ENCODE measurements around the gene RGL4. TPM values are rescaled to one million over a fixed set of nuclear protein-coding genes. Genes with fewer than 3 reads are reported as not detected.

Gene RGL4
- total RNA-seq, 2 donors from 2014 or later: not detected

DNA sequence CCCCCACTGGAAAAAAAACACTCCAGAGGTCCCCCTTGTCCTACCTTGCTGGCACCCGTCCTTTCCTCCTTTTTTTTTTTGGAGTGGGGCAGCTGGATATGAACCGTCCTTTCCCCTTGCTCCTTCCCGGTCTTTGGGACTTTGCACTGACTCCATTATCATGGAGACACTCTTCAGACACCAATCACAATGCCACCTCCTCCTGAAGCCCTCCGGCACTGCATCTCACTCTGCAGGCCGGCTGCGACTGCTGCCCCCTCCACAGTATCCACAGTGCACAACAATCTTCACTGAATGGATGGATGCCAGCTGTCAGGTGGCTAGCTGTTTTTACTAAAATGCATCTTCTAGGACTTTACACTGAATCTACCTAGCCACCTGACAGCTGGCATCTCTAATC lies 12.7 kb upstream of the RGL4 start:
- H3K27me3 ChIP-seq (ENCODE audit: control insufficient read depth, insufficient read depth, low read length, poor library complexity, severe bottlenecking): no peaks in the 10 kb centered on the region
- no peak overlapping the region for H3K4me3 ChIP-seq (ENCODE audit: low read length)
- DNase-seq: no peak
- no peaks in the 10 kb centered on the region for H3K9me3 ChIP-seq (ENCODE audit: control insufficient read depth, low read length)
- no peak overlapping the region for H3K9ac ChIP-seq (ENCODE audit: extremely low read depth, low read length, poor library complexity, severe bottlenecking)
- no peak overlapping the region for H3K27ac ChIP-seq (ENCODE audit: low read depth, low read length)
- no peaks in the 10 kb centered on the region for H3K9me3 Mint-ChIP-seq
- TF ChIP-seq, protein P1, sequence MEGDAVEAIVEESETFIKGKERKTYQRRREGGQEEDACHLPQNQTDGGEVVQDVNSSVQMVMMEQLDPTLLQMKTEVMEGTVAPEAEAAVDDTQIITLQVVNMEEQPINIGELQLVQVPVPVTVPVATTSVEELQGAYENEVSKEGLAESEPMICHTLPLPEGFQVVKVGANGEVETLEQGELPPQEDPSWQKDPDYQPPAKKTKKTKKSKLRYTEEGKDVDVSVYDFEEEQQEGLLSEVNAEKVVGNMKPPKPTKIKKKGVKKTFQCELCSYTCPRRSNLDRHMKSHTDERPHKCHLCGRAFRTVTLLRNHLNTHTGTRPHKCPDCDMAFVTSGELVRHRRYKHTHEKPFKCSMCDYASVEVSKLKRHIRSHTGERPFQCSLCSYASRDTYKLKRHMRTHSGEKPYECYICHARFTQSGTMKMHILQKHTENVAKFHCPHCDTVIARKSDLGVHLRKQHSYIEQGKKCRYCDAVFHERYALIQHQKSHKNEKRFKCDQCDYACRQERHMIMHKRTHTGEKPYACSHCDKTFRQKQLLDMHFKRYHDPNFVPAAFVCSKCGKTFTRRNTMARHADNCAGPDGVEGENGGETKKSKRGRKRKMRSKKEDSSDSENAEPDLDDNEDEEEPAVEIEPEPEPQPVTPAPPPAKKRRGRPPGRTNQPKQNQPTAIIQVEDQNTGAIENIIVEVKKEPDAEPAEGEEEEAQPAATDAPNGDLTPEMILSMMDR (conservative IDR thresholded peaks at IDR 0.05): no peak
- WGBS, 2 experiments (ENCODE audit: insufficient coverage in 1 of 2, insufficient read length in 1 of 2): 72 to 100% methylated on average over 3 to 6 of the region's 6 CpGs
- peaks cover 10% of the 10 kb centered on the region for H3K4me1 ChIP-seq (ENCODE audit: control insufficient read depth, insufficient read depth, low read length)
- peaks cover 19% of the 10 kb centered on the region for H3K36me3 Mint-ChIP-seq (ENCODE audit: low read depth)
- H3K4me1 Mint-ChIP-seq: peaks cover 21% of the 10 kb centered on the region
- H3K4me3 Mint-ChIP-seq: no peak overlapping the region
- no peaks in the 10 kb centered on the region for H3K36me3 ChIP-seq (ENCODE audit: control insufficient read depth, insufficient read depth, low read length)
- no peaks in the 10 kb centered on the region for H3K27me3 Mint-ChIP-seq (ENCODE audit: insufficient read depth)
- H3K27ac Mint-ChIP-seq: peak overlapping the region; percentile 49

DNA sequence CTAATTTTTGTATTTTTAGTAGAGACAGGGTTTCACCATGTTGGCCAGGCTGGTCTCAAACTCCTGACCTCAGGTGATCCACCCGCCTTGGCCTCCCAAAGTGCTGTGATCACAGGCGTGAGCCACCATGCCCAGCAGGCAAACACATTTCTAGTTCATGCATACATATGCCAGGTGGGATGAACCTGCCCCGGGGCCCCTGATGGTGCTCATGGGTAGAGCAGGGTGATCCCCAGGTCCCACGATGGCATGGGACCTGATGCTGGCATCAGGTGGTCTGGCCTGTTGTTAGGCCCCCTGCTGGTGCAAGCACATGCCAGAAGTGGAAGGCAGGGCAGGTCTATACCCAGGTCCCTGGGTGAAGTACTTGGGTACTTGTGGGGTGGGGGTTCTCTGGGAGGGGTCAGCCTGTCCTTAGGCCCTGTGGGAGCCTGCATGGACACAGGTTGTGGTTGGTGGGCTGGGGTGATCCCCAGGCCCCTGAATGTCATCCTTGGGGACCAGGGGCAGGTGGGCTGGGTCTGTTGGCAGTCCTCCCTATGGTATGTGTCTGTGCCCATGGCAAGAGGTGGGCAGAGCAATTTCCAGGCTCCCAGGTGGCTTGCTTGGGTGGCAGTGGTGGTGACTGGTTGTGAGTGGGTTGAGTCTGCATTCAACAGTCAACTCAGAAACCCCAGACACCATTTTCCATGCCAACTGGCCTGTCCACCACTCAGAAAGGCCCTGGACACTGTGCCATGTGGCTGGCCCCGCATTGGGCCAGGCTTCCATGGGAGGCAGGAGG lies 9.6 kb upstream of the RGL4 start:
- no peak for DNase-seq
- Histone ChIP-seq H3K9ac (ENCODE audit: extremely low read depth, low read length, poor library complexity, severe bottlenecking) (no peak overlapping the region), H3K36me3 (ENCODE audit: control insufficient read depth, insufficient read depth, low read length) (no peaks in the 10 kb centered on the region), H3K4me3 (ENCODE audit: low read length) (no peak overlapping the region), H3K9me3 (ENCODE audit: control insufficient read depth, low read length) (no peaks in the 10 kb centered on the region), H3K27me3 (ENCODE audit: control insufficient read depth, insufficient read depth, low read length, poor library complexity, severe bottlenecking) (no peaks in the 10 kb centered on the region), H3K4me1 (ENCODE audit: control insufficient read depth, insufficient read depth, low read length) (no peaks in the 10 kb centered on the region), H3K27ac (ENCODE audit: low read depth, low read length) (no peak overlapping the region)
- TF ChIP-seq, protein P1 (conservative IDR thresholded peaks at IDR 0.05): peak; percentile 8
- no peak overlapping the region for H3K27ac Mint-ChIP-seq
- no peak overlapping the region for H3K4me3 Mint-ChIP-seq
- no peaks in the 10 kb centered on the region for H3K9me3 Mint-ChIP-seq
- H3K36me3 Mint-ChIP-seq (ENCODE audit: low read depth): peaks cover 23% of the 10 kb centered on the region
- no peaks in the 10 kb centered on the region for H3K27me3 Mint-ChIP-seq (ENCODE audit: insufficient read depth)
- peaks cover 8% of the 10 kb centered on the region for H3K4me1 Mint-ChIP-seq
- WGBS, 2 experiments (ENCODE audit: insufficient coverage in 1 of 2, insufficient read length in 1 of 2): 86 to 92% methylated on average over 4 to 5 of the region's 5 CpGs

DNA sequence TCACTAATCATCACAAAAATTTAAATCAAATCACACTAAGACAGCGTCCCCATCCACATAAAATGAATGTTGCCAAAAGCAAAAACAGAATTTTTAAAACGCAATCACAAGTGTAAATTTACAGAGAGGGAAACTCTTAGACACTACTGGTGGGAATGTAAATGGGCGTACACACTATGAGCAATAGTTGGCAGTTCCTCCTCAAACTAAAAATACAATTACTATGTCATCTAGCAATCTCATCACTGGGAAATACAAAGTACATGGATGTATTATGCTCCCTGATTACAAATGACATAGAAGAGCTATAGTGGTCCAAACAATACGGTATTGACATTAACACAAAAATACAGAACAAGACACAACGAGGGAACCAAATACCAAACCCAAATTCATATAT lies 8.7 kb upstream of the RGL4 start:
- Histone ChIP-seq H3K27me3 (ENCODE audit: control insufficient read depth, insufficient read depth, low read length, poor library complexity, severe bottlenecking) (no peaks in the 10 kb centered on the region), H3K36me3 (ENCODE audit: control insufficient read depth, insufficient read depth, low read length) (no peaks in the 10 kb centered on the region), H3K9ac (ENCODE audit: extremely low read depth, low read length, poor library complexity, severe bottlenecking) (no peak overlapping the region), H3K9me3 (ENCODE audit: control insufficient read depth, low read length) (no peaks in the 10 kb centered on the region), H3K4me3 (ENCODE audit: low read length) (no peak overlapping the region), H3K4me1 (ENCODE audit: control insufficient read depth, insufficient read depth, low read length) (no peaks in the 10 kb centered on the region), H3K27ac (ENCODE audit: low read depth, low read length) (no peak overlapping the region)
- Mint-ChIP-seq H3K36me3 (ENCODE audit: low read depth) (peaks cover 23% of the 10 kb centered on the region), H3K9me3 (no peaks in the 10 kb centered on the region), H3K27ac (no peak overlapping the region), H3K27me3 (ENCODE audit: insufficient read depth) (no peaks in the 10 kb centered on the region), H3K4me3 (no peak overlapping the region), H3K4me1 (peaks cover 8% of the 10 kb centered on the region)
- whole genome bisulfite sequencing, 2 experiments (ENCODE audit: insufficient coverage in 1 of 2, insufficient read length in 1 of 2): 67 to 83% methylated on average over 2 to 4 of the region's 5 CpGs
- no peak for DNase-seq
- TF ChIP-seq, protein P1 (conservative IDR thresholded peaks at IDR 0.05): no peak

All from endodermal cell (in vitro differentiated cells).